GM12892 (cell line): Measurements from ENCODE around the gene VSTM4.

ENCODE experiments used
- DNase-seq: peaks from one replicate; pipeline ENCODE4 v3.0.0; 2011; ENCODE audit not compliant: insufficient read length
- FAIRE-seq: peaks from 2 replicates; lab custom pipeline; 2011; peaks lifted over from hg19 to GRCh38; lab: Jason Lieb, UNC
- POLR2A ChIP-seq: IDR thresholded peaks from 2 replicates; pipeline ENCODE4 v1.6.1; 2011; ENCODE audit warnings: low read depth, low read length, control low read depth
- POLR2AphosphoS5 ChIP-seq: IDR thresholded peaks from 2 replicates; pipeline ENCODE4 v1.6.1; 2011; ENCODE audit warnings: low read depth, low read length, control low read depth
- TAF1 ChIP-seq: IDR thresholded peaks from 2 replicates; pipeline ENCODE4 v1.6.1; 2011; ENCODE audit warnings: low read depth, mild to moderate bottlenecking, control low read depth, low read length, borderline replicate concordance

VSTM4 gene

GRCh38 chr10:49099046-49099445 is 16.3 kb downstream of the VSTM4 start:
- DNase-seq (no peak), FAIRE-seq (no peak)
- TF ChIP-seq POLR2A (no peak), POLR2AphosphoS5 (no peak), TAF1 (no peak)

- TF ChIP-seq POLR2AphosphoS5, result no peak
- no peak for TF ChIP-seq TAF1
- TF ChIP-seq POLR2A, result no peak
- FAIRE-seq (no peak), DNase-seq (no peak)
Observed at GRCh38 chr10:49096890-49097445, 18.4 kb downstream of the VSTM4 start.

GRCh38 chr10:49094646-49095045 is 20.7 kb downstream of the VSTM4 start:
- DNase-seq (no peak), FAIRE-seq (no peak)
- TF ChIP-seq POLR2AphosphoS5 (no peak), TAF1 (no peak), POLR2A (no peak)

GRCh38 chr10:49093922-49094321 is 21.4 kb downstream of the VSTM4 start:
- FAIRE-seq, result no peak
- DNase-seq, result no peak
- no peak for TF ChIP-seq POLR2A
- no peak for TF ChIP-seq POLR2AphosphoS5
- no peak for TF ChIP-seq TAF1

GRCh38 chr10:49092477-49092876 is 22.8 kb downstream of the VSTM4 start:
- TF ChIP-seq TAF1 (no peak), POLR2A (no peak), POLR2AphosphoS5 (no peak)
- FAIRE-seq, result no peak
- no peak for DNase-seq

GRCh38 chr10:49091450-49092210 is 23.7 kb downstream of the VSTM4 start:
- FAIRE-seq, result no peak
- no peak for DNase-seq
- TF ChIP-seq TAF1 (no peak), POLR2A (no peak), POLR2AphosphoS5 (no peak)

- FAIRE-seq, result no peak
- TF ChIP-seq POLR2A (no peak), POLR2AphosphoS5 (no peak)
- DNase-seq, result no peak
Observed at GRCh38 chr10:49090696-49091380, 24.5 kb downstream of the VSTM4 start.

GRCh38 chr10:49090189-49090575 is 25.1 kb downstream of the VSTM4 start:
- TF ChIP-seq POLR2A (no peak), TAF1 (no peak), POLR2AphosphoS5 (no peak)
- FAIRE-seq, result no peak
- no peak for DNase-seq

GRCh38 chr10:49089557-49090188 is 25.6 kb downstream of the VSTM4 start:
- FAIRE-seq, result no peak
- TF ChIP-seq TAF1 (no peak), POLR2AphosphoS5 (no peak), POLR2A (no peak)
- DNase-seq, result no peak

GRCh38 chr10:49089152-49089551 is 26.2 kb downstream of the VSTM4 start:
- FAIRE-seq (no peak), DNase-seq (no peak)
- TF ChIP-seq TAF1 (no peak), POLR2A (no peak)

- TF ChIP-seq POLR2A (no peak), POLR2AphosphoS5 (no peak), TAF1 (no peak)
- DNase-seq (no peak), FAIRE-seq (no peak)
Observed at GRCh38 chr10:49086889-49087288, 28.4 kb downstream of the VSTM4 start.
